Neutrophil (primary cell): Measurements from ENCODE around the gene NSDHL.

Source experiments
- H3K27ac ChIP-seq: fragments of 200-600 bp; sonication (generic); 2 replicates; pipeline ENCODE4 v1.5.1; 2016; ENCODE audit warnings: mild to moderate bottlenecking, moderate library complexity
- H3K27me3 ChIP-seq: fragments of 200-600 bp; sonication (generic); 2 replicates; pipeline ENCODE4 v1.6.0; 2016; ENCODE audit warnings: mild to moderate bottlenecking
- H3K36me3 ChIP-seq: fragments of 200-600 bp; sonication (generic); 2 replicates; pipeline ENCODE4 v1.5.1; 2017
- H3K4me1 ChIP-seq, 2 experiments: fragments of 200-600 bp in 1 of 2; sonication (generic) in 1 of 2; 1 replicate in 1 of 2; 2 replicates in 1 of 2; pipeline versions ENCODE4 v1.5.1 to v1.6.1; 2013 to 2016; ENCODE audit warnings: low read depth in 1 of 2, low read length in 1 of 2, mild to moderate bottlenecking in 1 of 2, moderate library complexity in 1 of 2; ENCODE audit not compliant: control insufficient read depth in 1 of 2, insufficient read depth in 1 of 2
- H3K4me3 ChIP-seq, 2 experiments: fragments of 200-600 bp in 1 of 2; sonication (generic) in 1 of 2; 1 replicate in 1 of 2; 2 replicates in 1 of 2; pipeline ENCODE4 v1.5.1; 2013 to 2016; ENCODE audit warnings: low read depth in 1 of 2, low read length in 1 of 2, mild to moderate bottlenecking in 1 of 2, moderate library complexity in 1 of 2
- H3K9me3 ChIP-seq: fragments of 200-600 bp; sonication (generic); 2 replicates; pipeline ENCODE4 v1.5.1; 2016
- TF ChIP-seq, protein P1 (sequence below): fragments of 200-600 bp; sonication (generic); IDR thresholded peaks from 2 replicates; pipeline ENCODE4 v1.5.1; 2016; ENCODE audit warnings: antibody characterized with exemption

The NSDHL gene

DNA sequence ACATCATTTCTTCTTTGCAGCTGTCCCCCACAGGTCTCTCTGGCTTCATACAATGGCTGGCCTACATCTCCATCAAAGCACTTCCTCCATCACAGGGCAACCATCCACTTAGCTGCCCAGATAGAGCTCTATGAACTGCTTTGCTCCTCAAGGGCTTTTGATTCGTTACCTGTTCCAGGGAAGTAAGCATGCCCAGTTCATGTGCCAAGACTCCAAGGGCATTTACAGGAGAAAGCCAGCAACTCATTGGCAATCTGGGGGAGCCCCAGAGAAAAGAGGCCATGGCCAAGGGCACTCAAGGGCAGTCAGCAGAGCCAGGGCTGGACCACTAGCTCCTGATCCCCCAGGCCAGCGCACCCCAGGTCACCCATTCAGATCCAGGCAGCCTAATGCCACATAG lies 42.5 kb downstream of the NSDHL start:
- H3K4me3 ChIP-seq: no peak overlapping the region
- H3K36me3 ChIP-seq: peaks cover 19% of the 10 kb centered on the region
- H3K9me3 ChIP-seq: no peaks in the 10 kb centered on the region
- TF ChIP-seq, protein P1, sequence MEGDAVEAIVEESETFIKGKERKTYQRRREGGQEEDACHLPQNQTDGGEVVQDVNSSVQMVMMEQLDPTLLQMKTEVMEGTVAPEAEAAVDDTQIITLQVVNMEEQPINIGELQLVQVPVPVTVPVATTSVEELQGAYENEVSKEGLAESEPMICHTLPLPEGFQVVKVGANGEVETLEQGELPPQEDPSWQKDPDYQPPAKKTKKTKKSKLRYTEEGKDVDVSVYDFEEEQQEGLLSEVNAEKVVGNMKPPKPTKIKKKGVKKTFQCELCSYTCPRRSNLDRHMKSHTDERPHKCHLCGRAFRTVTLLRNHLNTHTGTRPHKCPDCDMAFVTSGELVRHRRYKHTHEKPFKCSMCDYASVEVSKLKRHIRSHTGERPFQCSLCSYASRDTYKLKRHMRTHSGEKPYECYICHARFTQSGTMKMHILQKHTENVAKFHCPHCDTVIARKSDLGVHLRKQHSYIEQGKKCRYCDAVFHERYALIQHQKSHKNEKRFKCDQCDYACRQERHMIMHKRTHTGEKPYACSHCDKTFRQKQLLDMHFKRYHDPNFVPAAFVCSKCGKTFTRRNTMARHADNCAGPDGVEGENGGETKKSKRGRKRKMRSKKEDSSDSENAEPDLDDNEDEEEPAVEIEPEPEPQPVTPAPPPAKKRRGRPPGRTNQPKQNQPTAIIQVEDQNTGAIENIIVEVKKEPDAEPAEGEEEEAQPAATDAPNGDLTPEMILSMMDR: no peak
- H3K27ac ChIP-seq: no peak overlapping the region
- H3K4me1 ChIP-seq: no peaks in the 10 kb centered on the region
- no peaks in the 10 kb centered on the region for H3K27me3 ChIP-seq

DNA sequence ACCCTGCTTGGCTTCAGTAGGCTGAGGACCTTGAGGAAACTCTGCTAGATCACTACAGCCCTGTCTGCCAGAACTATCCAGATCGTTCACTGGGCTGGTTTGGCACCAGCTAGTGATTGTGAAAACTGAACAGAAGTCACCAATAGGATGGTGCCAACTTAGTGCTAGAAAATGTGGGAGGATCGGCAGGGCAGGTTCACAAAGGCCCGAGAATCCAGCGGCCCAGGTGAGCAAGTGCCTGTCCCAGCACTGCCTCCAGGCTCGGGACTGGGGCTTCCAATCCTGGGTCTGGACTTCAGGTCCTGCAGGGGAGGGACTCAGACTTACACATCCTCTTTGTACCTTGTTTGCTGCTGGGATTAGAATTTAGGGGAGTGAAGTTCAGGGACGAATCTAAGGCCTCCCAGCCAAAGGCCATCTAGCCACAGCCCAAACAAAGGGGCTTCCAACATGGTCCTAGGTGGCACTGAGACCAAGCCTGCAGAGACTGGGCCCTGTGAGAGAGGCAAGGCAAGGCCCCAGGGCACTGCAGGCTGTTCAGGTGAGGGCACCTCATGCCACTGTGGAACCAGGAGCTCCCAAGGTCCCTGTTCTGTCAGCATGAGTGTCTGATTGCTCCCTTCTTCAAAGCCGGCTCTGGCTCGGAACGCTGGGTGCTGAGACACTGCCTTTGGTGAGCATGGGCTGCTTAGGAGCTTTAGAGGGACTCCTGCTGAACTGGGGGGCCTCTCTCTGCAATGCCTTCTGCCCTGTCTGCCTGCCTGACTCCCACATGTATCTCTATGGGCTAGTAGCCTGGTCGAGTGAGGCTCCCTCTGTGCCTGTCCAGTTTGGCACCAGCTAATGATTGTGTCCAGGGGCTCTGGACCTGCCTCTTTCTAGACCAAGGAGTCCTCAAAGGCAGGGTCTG lies 46.3 kb downstream of the NSDHL start:
- TF ChIP-seq, protein P1: no peak
- H3K4me1 ChIP-seq: no peaks in the 10 kb centered on the region
- no peaks in the 10 kb centered on the region for H3K27me3 ChIP-seq
- no peak overlapping the region for H3K4me3 ChIP-seq
- H3K9me3 ChIP-seq: no peaks in the 10 kb centered on the region
- no peaks in the 10 kb centered on the region for H3K36me3 ChIP-seq
- H3K27ac ChIP-seq: no peak overlapping the region

DNA sequence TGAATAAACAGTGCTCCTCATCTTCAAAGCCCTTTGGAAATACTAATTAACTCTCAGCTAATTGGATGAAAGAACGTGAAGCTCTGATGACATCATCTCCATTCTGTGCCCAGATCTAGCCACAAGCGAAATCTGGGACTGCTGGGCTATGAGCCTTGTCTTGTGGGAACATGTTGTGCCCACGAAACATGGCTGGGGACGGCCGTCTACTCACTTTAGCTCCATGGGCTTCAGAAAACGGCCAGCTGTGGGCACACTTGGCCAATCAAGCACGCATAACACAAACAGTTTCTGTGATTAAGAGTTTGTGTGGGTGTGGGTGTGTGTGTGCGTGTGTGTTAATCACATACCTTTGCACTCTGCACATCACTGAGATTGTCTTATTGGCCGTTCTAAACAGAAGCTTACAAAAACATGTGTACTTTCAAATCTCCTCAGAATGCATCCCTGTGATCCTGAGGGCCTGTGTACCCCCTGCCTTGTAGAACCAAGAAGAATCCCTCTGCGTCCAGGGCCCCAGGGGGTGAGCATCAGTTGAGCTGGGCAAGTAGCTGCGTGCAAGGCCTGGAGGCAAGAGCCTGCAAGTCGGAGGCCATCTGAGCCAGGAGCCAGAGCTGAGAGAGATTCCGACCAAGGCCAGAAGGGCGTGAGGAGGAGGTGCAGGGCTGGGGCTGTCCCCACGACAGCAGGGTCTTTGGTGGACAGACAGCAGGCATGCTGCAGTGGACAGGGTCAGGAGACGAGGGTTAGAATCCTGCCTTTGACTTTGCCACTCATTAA lies 48.3 kb downstream of the NSDHL start:
- TF ChIP-seq, protein P1: no peak
- Histone ChIP-seq H3K9me3 (no peaks in the 10 kb centered on the region), H3K27ac (no peak overlapping the region), H3K36me3 (no peaks in the 10 kb centered on the region), H3K27me3 (no peaks in the 10 kb centered on the region), H3K4me3 (no peak overlapping the region), H3K4me1 (no peaks in the 10 kb centered on the region)

DNA sequence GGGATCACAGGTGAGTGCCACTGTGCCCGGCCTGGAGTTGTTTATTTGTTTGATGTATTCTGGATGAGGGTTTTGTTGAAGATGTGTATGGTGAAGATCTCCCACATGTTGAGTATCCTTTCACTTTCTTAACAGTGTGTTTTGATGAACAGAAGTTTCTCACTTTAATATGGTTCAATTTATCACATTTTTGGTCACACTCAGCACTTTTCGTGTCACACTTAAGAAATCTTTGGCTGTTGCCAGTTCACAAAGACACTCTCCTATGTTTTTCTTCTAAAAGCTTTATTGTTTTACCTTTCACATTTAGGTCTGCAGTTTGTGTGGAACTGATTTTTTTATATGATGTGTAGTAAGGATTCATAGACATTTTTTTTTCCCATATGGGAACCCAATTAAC lies 50.4 kb downstream of the NSDHL start:
- no peak overlapping the region for H3K27ac ChIP-seq
- H3K27me3 ChIP-seq: no peaks in the 10 kb centered on the region
- TF ChIP-seq, protein P1: no peak

DNA sequence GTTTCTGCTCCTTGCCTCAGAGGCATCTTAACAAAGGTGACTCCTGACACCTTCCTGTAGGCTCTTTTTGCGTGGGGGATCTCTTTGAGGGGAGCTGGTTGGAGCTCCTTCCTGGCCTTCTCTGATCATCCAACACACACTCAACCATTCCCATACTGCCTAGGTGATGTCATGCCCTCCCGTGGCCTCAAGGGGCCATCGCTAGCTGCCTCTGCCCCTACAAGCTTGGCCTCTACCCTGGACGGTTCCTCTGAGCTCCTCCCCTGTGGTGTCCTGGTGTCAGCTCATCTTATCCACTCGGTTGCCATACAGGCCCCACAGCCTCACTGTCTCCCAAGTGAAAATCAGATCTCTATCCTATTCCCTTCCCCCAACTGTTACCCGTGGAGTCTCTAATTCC lies 53.3 kb downstream of the NSDHL start:
- Histone ChIP-seq H3K36me3 (no peaks in the 10 kb centered on the region), H3K27me3 (peaks cover 9% of the 10 kb centered on the region), H3K27ac (no peak overlapping the region), H3K9me3 (no peaks in the 10 kb centered on the region), H3K4me3 (no peak overlapping the region), H3K4me1 (no peaks in the 10 kb centered on the region)
- TF ChIP-seq, protein P1: no peak

More for the DNA sequence above, 50.4 kb downstream of the NSDHL start:
- Histone ChIP-seq H3K4me3 (no peak overlapping the region), H3K4me1 (no peaks in the 10 kb centered on the region), H3K9me3 (no peaks in the 10 kb centered on the region), H3K36me3 (no peaks in the 10 kb centered on the region)
